Renal pelvis (tissue), 4 donors: ENCODE results near the gene RARB. TPM values are rescaled to one million over a fixed set of nuclear protein-coding genes. Genes with fewer than 3 reads are reported as not detected.

Source experiments
- DNase-seq: peaks from one replicate; pipeline ENCODE4 v3.0.0-alpha.2; 2013
- polyA plus RNA-seq, 3 donors: library from polyadenylated mRNA; unstranded; fragments of 120-200 nt; gene quantifications; one replicate each; pipeline ENCODE4 v1.2.1, GENCODE V29; 2013; ENCODE audit not compliant: insufficient read length in 3 of 3

RARB gene
- polyA plus RNA-seq, 3 donors: 39.7 to 44.1 (median 42.5) TPM

DNA sequence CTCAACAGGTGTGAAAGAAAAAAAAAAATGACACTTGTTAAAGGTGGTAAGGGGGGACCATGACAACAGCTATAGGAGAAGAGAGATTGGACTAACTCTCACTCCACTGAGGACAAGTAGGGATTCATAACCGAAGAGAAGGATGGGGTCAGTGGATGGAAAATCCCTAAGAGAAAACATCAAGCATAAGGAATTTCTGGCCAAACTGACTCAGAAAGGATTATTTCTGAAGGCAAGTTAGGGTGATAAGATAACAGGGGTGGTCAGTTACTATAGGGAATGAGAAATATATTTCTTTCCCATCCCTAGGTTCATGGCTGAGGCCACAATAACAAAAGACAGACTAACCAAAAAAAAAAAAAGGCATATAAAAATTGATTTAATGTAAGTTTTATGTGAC lies 9.5 kb upstream of the RARB start:
- no peak for DNase-seq

DNA sequence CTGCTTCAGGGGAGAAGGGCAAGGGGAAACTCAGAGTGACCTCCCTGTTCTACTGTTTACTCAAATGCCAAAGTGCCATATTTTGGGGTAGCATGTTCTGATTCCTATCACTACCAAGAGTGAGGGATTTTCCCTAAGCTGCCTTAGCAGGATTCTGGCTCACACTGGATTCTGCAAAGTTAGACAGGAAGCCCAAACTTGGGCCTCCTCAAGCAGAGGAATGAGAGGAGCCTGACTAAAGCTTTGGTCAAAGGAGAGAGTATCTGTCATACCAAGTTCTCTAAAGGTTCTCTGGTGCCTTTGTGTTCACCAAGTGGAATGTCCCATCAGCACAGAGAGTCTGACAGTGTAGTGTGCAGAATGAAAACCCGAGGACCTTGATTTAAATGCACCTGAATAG lies 8.8 kb upstream of the RARB start:
- no peak for DNase-seq

DNA sequence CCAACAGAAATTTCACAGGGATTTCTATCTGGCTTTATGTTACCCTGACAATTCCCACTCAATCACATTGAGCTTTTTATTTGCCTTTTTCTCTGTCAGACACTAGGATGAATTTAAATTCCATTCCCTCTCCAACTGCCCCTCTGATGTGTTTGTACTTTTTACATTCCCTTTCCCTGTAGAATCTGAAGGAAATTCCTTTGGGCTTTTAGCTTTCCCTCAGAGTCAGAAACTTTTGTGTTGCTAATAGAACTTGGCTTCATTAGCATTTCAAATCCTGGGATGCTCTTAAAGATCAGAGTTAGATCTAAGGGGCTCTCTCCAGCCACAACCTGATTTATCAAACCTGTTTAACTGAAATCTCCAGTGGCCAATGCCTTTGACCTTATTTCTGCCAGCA lies 7.9 kb upstream of the RARB start:
- DNase-seq: no peak

DNA sequence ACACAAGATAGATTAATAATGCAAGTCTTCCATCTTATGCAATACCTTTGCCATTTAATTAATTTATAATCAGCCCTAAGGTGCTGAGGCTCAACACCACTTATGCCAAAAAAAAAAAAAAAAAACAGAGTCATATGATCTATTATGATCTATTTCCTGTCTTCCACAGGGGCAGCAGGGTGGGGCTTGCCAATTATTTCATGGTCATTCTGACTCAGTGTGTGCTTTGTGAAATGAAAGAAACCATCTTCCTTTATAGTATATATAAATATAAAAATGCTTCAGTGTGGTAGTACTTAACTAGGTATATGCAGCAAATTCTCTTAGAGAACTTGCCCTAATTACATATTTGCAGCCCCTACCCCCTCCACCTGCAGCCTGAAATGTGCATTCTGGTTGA lies 7.2 kb upstream of the RARB start:
- no peak for DNase-seq

DNA sequence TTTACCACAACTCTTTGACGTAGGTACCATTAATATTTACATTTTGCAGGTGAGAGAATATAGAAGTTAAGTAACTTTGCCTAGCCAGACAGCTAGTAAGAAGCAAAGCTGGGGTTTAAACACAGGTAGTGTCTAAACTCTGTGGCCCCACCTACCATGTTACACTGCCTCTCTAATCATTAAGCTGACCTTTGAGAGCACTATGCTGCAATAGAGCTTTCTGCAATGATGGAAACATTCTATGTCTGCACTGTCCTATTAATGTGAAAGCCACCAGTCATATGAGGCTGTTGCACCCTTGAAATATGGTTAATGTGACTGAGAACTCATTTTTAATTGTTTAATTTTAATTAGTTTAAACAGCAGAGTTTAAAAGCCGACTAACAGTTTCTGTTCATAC lies 6.3 kb upstream of the RARB start:
- DNase-seq: no peak

DNA sequence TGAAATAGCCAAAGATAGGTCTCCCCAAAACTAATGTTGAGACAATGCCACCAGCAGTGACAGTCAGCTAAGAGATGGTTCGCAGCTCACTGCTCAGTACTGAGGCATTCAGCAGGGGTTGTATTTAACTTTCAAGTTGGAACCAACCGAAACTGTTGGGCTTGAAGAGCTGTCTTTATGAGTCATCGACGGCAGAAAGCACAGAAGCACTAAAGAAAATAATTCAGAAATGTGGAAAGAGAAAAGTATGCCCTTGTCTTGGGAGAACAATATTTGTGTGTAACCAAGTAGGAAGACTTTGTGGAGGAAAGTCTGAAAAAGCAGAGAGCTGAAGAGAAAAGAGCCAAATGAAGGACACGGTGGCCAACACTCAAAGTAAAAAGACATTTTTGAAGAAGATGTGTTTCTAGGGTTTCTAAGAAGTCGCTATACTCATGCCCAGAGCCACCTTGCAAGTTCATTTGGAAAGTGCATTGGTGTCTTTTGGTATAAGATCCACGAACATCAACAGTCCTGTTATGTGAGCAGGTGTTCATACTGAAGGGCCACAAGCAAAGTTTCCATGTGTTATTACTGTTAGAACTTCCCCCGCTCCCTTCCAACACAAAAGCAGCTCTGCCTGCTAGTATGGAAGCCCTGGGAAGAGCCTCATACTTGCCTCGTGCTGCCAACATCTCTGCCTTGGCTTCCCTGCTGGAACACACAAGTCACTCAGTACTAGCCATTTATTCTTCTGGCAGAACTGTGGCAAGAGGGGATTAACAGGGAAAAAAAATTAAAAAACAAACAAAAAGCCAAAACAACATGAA lies 4.1 kb upstream of the RARB start:
- DNase-seq: no peak

DNA sequence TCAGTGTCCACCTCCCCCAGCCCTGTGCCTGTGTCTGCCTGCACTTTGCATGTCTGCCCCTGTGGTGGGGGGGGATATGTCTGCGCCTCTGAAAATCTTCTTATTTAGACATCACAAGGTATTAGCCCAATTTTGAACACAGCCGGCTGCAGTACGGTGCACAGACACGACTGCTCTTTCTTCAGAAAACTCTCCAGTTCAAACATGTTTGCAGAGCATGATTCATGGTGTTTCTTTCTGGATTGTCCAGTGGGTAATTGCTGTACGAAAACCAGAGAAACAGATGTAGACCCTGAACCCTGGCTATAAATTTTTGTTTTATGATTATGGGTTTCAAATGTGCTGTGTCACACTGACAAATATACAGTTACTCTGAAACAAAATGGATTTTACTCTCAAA lies 3.4 kb upstream of the RARB start:
- DNase-seq: peak; percentile 79

DNA sequence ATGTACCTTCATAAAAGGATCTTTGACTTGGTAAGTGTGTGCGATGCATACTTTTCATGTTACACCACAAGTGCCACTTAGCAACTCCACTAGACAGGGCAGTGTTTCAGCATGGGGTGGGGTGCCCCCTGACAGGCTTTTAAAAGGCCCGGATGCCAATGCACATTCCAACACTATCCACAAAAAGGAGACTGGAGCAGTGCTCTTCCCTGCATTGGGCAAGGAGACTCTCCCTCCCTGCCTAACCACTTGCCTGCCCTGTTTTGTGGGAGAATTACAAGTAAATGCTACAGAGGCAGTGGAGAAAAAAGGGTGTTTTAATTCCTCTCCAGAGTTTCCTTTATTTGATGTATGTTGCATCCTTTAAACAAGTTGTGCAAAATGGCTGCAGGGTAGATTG lies 1.7 kb upstream of the RARB start:
- DNase-seq: no peak

DNA sequence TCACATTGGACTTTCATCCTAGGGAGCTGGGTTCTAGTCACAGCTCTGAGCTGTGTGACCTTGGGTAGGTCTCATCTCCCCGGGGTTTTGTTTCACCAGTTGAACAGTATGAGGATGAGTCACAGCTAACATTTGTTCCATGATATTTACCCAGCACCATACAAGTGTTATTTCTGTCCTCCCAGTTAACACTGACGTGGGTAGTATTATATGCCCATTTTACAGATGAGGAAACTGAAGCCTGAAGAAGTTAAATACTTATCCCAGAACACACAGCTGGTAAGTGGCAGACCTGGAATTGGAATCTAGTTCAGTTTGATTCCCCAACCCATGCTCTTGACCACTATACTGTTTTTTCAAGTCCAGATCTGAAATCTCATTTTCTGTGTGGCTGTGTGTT lies 908 bp upstream of the RARB start:
- no peak for DNase-seq

DNA sequence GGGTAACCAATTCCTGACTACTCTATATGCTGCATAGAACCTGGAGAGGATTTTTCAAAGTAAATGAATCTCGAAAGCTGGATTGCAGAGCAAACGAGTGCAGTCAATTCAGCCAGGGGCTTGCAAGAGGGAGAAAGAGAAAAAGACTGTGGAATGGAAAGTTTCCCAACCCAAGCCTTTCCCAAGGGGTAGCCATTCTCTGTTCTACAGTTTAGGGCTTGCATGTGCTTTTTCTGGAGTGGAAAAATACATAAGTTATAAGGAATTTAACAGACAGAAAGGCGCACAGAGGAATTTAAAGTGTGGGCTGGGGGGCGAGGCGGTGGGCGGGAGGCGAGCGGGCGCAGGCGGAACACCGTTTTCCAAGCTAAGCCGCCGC lies 511 bp upstream of the RARB start:
- DNase-seq: no peak

DNA sequence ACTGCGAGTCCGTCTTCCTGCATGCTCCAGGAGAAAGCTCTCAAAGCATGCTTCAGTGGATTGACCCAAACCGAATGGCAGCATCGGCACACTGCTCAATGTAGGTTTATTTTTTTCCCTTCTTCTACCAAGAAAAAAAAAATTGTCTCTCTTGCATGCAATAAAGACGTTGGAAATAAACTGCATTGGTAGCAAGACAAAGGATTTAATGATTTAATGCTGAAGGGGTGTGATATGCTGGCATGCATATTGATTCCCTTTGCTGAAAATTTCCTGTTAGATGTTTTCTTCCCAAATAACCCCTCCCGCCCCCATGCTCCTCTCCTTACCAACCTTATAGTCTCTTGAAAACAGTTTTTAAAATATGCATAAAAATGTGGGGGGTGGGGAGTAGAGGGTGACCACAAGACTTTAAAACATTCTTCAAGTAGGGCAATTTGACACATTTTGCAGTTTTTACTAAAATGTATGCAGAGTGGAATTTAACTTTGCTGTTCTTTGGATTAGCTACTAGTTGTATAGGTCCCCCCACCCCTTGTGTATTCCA lies 799 bp downstream of the RARB start:
- no peak for DNase-seq

DNA sequence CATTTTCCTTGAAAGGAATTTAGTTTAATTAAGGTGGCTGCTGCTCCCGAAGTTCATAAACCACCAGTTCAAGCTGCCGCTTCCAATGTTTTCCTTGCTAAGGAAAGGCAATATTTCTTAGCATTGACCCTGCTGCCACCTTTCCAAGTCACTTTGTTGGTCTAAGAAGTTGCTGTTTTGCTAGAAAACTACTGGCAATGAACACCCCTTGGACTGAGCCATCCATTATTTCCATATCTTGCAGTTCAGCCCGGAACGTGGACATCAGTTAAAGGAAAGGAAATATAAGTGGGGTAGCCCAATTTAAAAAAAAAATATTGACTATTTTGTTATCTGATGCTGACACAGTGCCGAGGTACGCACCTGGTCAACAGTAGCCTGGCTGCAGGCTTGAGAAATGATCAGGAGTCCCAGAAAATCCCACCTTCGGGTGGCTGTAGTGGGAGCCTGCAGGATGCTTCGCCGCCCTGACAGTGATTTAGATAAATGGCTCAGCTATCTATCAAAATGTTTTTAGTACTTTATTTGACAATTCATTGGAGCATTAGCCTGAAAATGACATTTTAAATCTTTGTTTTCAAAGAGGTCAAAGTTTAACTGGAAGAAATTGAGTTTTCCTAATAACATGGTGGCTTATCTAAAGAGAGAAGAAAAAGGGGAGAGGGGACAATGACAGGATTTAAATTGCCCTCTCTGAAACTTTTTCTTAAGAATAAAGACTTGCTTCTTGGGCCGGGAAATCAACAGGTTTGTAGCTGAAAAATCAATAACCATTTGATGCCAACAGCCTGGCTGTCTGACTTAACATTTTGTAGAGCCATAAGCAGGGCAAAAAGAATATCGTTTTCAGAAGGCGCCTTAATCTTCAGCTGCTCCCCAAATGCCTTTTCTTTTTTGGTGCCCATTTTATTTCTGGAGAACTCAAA lies 1.6 kb downstream of the RARB start:
- DNase-seq: peak; percentile 81

DNA sequence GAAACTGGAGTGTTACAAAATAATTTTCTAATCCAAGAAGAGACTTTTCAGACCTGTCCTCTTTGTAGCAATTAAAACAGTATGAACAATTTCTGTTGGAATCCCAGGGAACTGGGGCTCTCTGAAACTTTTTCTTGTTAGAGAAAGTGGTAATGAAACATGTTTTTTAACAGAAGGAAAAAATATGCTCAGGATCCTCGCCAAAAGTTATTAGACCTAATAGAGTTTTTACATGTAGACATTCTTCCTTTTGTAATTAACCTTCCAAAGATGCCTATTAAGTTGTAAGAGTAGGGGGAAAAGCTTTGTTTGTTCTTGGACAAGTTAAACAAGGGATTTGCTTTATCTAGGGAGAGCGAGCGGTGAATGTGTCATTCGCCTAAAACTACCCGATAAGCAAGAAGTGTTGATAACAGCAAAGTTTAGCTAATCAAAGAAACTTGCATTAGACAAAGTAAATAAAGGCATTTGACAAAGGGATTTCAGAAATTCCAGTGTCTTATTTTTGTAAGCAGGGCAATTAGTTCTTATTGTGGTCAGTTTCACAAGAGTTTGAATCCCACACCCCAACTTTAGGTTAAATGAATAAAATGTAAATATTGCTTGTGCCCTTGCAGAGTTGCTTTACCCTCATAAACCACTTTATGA lies 2.3 kb downstream of the RARB start:
- no peak for DNase-seq

DNA sequence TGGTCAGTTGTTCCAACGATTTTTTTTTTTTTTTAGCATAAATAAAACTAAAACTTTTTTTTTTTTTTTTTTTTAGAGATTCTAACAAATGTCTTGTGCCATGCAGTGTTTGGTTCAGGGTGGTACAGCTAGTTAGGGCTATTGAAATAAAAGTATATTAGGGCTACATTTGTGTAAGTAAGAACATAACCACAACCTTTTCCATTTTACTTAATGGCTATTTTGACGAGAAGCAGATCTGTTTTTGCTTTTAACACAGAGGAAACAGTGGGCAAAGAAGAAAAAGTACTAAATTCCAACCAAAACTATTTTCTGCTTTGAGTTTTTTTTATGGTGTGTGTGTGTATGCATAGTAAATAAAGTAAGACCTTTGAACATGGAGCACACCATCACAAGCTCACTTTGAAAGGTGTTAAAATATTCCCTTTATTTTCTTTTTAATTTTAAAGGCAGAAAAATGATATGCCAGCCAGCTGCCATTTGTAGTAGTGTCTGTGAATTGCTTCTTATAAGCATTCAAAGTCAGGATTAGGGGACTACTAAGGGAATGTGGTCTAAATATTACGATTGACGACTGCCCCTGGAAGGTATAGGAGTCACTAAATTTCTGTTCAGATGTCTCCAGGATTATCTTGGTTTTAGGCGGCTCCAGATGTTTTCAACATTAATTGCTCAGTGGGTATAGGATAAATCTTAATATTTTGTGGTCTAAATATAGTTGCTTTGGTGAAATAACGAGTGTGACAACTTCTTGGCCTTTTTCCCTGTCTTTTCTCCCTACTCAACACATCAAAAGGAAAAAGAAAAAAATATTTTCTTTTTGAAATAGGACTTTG lies 3.1 kb downstream of the RARB start:
- no peak for DNase-seq

DNA sequence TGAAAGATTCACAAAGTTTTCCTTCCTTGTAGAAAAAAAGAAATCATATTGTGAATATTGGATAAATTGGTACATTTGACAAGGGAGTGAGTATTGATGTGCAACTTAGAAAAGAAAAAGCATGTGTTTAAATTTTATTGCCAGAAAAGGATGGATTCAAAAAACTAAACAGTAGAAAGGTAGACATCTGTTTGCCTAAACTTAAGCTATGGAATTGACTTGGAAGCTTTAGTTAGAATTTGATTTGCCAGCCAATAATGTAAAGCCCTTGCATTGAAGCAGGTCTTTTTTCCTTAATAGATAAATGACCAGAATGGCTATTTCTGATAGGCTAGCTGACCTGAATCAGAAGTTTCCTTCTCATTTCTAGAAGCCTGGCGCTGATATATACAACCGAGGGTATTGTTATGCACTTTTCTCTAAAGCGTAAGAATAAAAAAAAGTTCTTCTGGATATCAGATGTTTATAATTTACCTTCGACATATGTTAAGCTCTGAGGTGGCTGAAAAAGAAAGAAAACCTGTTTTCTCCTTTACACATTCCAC lies 4.2 kb downstream of the RARB start:
- DNase-seq: no peak

DNA sequence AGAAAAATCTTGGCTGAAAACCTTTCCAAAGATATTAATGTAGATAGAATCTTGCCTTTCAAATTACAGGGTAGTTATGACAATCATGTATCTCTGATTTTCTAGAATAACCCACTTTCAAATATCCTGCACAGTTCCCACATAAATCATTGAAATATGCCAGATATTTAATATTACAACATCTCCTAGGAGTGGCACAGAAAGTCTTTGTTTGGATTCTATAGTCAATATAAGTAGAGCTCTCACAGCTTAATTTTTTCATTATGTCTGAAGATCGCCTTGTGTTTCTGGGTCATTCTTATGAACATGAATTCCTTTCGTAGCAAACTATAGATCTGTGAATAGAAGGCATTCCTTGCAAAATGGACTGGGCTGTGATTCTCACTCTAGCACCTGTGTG lies 5.0 kb downstream of the RARB start:
- no peak for DNase-seq

DNA sequence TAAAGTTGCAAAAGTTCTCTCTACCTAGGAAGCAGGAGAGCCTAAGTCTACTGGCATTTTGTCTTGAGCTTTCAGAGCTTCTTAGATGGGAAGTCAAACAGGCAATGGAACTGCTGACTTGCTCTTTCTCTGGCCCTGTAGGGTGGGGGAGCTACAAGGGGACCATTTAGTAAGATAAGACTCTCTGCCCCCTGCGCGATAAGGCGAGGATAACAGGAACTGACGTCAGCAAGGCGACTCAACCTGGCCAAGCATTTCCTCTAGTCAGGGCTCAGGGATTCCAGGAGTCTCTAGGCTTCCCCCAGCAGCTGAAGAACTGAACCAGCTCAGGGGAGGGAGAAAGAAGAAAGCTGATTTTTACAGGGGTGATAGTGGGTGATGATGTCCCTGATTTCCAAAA lies 5.8 kb downstream of the RARB start:
- no peak for DNase-seq

DNA sequence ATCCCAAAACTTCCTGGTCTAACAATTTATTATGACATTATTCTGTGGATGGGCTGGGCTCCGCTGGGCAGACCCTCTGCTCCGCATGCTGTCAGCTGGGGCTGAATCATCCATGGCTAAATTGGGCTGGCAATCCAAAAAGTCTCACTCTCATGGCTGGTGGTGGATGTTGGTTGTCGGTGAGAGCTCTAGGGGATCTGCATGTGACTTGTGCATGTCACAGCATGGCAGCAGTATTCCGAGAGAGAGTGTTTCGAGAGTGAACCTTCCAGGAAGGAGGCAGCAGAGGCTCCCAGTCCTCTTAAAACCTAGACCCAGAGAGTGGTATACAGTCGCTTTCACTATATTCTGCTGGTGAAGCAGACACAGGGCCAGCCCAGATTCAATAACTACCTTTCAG lies 9.9 kb downstream of the RARB start:
- no peak for DNase-seq

DNA sequence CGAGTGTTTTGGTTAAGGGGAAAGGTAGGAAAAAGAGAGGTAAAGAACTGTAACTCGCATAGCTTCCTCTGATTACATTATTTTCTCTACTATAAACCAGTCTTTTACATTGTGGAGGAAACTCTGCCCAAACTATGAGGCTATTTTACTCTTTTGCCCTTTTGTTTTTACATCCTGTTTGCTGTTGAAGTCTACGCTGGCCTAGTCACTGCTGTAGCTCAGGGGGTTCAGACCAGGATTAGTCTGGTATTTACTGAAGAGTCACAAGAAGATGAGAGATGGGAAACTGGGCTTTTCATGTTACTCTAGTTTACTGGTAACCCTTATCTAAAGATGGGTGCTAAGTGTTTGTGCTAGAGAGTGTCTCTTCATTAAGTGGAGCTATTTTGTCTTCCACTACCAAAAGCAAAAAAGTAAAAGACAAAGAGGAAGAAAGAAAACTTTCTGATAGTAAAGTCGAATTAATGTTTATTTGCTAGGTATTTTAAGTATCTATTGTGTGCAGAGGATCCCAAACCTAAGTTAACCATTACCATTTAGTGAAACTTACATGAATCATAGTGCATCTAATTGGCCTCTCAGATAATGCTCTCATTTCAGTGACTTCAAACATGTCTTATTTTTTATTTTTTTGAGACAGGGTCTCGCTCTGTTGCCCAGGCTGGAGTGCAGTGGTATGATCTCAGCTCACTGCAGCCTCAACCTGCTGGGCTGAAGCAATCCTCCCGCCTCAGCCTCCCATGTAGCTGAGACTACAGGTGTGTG lies 10.9 kb downstream of the RARB start:
- DNase-seq: no peak

DNA sequence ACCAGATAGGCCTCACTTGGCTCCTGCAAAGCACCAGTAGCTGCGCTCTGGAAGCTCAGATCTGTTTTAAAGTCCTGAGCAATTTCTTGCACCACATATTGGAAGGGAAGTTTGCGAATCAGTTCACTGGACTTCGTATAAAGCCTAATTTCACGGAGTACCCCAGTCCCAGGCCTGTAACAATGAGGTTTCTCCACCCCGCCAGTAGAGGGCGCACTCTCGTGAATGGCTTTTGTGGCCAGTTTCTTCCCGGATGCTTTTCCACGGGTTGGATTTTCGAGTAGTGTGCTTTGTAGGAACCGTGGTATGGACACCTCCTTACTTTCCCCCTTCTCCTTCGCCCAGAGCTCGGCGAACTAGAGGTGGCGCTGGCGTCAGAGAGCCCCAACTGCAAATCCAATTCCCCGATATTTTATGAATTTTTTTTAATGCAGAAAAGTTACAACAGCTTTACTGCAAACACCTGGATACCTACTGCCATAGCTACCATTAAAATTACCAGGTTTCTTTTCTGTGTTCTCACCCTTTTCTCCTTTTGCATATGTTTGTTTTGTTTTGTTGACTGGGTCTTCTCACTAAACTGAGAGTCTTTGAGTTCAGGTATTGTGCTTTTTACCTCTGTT lies 13.3 kb downstream of the RARB start:
- no peak for DNase-seq
